DMS 273 (cell line): ENCODE measurements around the gene TRERF1.

Experiments
- DNase-seq: peaks from one replicate; lab custom pipeline; 2025; ENCODE audit not compliant: unreplicated experiment; lab: John Stamatoyannopoulos, UW

The TRERF1 gene

GRCh38 chr6:42372699-42373098 lies 79.0 kb downstream of the TRERF1 start:
- DNase-seq: no peak

- no peak for DNase-seq
Measured at GRCh38 chr6:42370323-42370985, 81.3 kb downstream of the TRERF1 start.

- DNase-seq: no peak
Measured at GRCh38 chr6:42369568-42369967, 82.2 kb downstream of the TRERF1 start.

- no peak for DNase-seq
Measured at GRCh38 chr6:42368181-42368580, 83.5 kb downstream of the TRERF1 start.

- no peak for DNase-seq
Measured at GRCh38 chr6:42367353-42368011, 84.2 kb downstream of the TRERF1 start.

- DNase-seq: no peak
Measured at GRCh38 chr6:42366999-42367352, 84.8 kb downstream of the TRERF1 start.

GRCh38 chr6:42366011-42366705 lies 85.6 kb downstream of the TRERF1 start:
- DNase-seq: no peak

GRCh38 chr6:42365021-42365420 lies 86.7 kb downstream of the TRERF1 start:
- no peak for DNase-seq

GRCh38 chr6:42363926-42364849 lies 87.5 kb downstream of the TRERF1 start:
- DNase-seq: no peak

- no peak for DNase-seq
Measured at GRCh38 chr6:42361036-42361435, 90.7 kb downstream of the TRERF1 start.

GRCh38 chr6:42359021-42359420 lies 92.7 kb downstream of the TRERF1 start:
- DNase-seq: no peak

- DNase-seq: no peak
Measured at GRCh38 chr6:42355416-42355815, 96.3 kb downstream of the TRERF1 start.

GRCh38 chr6:42354702-42355101 lies 97.0 kb downstream of the TRERF1 start:
- DNase-seq: no peak

- DNase-seq: no peak
Measured at GRCh38 chr6:42352856-42353564, 98.7 kb downstream of the TRERF1 start.

GRCh38 chr6:42350911-42351310 lies 100.8 kb downstream of the TRERF1 start:
- peak; percentile 75 for DNase-seq

GRCh38 chr6:42349753-42350511 lies 101.8 kb downstream of the TRERF1 start:
- DNase-seq: peak; percentile 94

- no peak for DNase-seq
Measured at GRCh38 chr6:42347456-42347855, 104.3 kb downstream of the TRERF1 start.

GRCh38 chr6:42345696-42346416 lies 105.9 kb downstream of the TRERF1 start:
- DNase-seq: no peak

- peak; percentile 18 for DNase-seq
Measured at GRCh38 chr6:42344756-42345155, 107.0 kb downstream of the TRERF1 start.
